ENCODE measurements around the gene PIK3R4.

The PIK3R4 gene

GRCh38 chr3:130787422-130788068 lies 40.9 kb upstream of the PIK3R4 start:
- no peak overlapping the region for H3K9ac ChIP-seq (ENCODE audit: low read length)
- no peak overlapping the region for H4K12ac ChIP-seq (ENCODE audit: low read depth, low read length)
- H4K8ac ChIP-seq (ENCODE audit: low read depth, low read length), result no peak overlapping the region

GRCh38 chr3:130786306-130786705 lies 39.7 kb upstream of the PIK3R4 start:
- H4K8ac ChIP-seq (ENCODE audit: low read depth, low read length), result no peak overlapping the region
- H3K79me1 ChIP-seq (ENCODE audit: low read length), result no peaks in the 10 kb centered on the region
- no peak overlapping the region for H4K12ac ChIP-seq (ENCODE audit: low read depth, low read length)
- H3K27me3 ChIP-seq (ENCODE audit: insufficient read depth, low read length), result no peaks in the 10 kb centered on the region
- H3K4me1 ChIP-seq (ENCODE audit: control insufficient read depth in 1 of 2, insufficient read depth in 2 of 2, low read length in 2 of 2), result no peaks in the 10 kb centered on the region
- no peak overlapping the region for H3K18ac ChIP-seq (ENCODE audit: low read length)
- H3K9ac ChIP-seq (ENCODE audit: low read length), result no peak overlapping the region
- H3K4me2 ChIP-seq (ENCODE audit: low read length), result no peak overlapping the region
- H3K4me3 ChIP-seq (ENCODE audit: low read depth, low read length), result no peak overlapping the region
- H3K14ac ChIP-seq (ENCODE audit: low read length), result no peak overlapping the region
- H3K36me3 ChIP-seq (ENCODE audit: control insufficient read depth in 1 of 2, insufficient read depth in 2 of 2, low read length in 2 of 2), result no peaks in the 10 kb centered on the region
- no peak overlapping the region for H3K23ac ChIP-seq (ENCODE audit: low read length)
- H3K79me2 ChIP-seq (ENCODE audit: control insufficient read depth, insufficient read depth, low read length, poor library complexity), result no peaks in the 10 kb centered on the region
- DNase-seq, result no peak
- no peak overlapping the region for H2BK5ac ChIP-seq (ENCODE audit: low read depth, low read length, poor library complexity)
- H2BK12ac ChIP-seq (ENCODE audit: low read length), result no peak overlapping the region
- no peak overlapping the region for H2AK5ac ChIP-seq (ENCODE audit: low read length)
- H3K27ac ChIP-seq (ENCODE audit: low read depth, low read length), result no peak overlapping the region
- H2AFZ ChIP-seq (ENCODE audit: insufficient read depth, low read length, poor library complexity), result no peak overlapping the region
- H3K9me3 ChIP-seq (ENCODE audit: insufficient read depth, low read depth, low read length), result no peaks in the 10 kb centered on the region
- H4K91ac ChIP-seq (ENCODE audit: low read depth, low read length), result no peak overlapping the region
- no peak overlapping the region for H3K4ac ChIP-seq (ENCODE audit: low read depth, low read length)
- no peak overlapping the region for H2BK120ac ChIP-seq (ENCODE audit: insufficient read depth, low read length, poor library complexity)

More at GRCh38 chr3:130787422-130788068, 40.9 kb upstream of the PIK3R4 start:
- H3K79me2 ChIP-seq (ENCODE audit: control insufficient read depth, insufficient read depth, low read length, poor library complexity), result no peaks in the 10 kb centered on the region
- no peaks in the 10 kb centered on the region for H3K27me3 ChIP-seq (ENCODE audit: insufficient read depth, low read length)
- no peak overlapping the region for H3K14ac ChIP-seq (ENCODE audit: low read length)
- H3K4me3 ChIP-seq (ENCODE audit: low read depth, low read length), result no peak overlapping the region
- H3K18ac ChIP-seq (ENCODE audit: low read length), result no peak overlapping the region
- H2AK5ac ChIP-seq (ENCODE audit: low read length), result no peak overlapping the region
- no CpG with 5 or more reads among the region's 6 CpGs for WGBS (ENCODE audit: extremely low coverage, insufficient coverage, insufficient read length)
- no peak overlapping the region for H3K23ac ChIP-seq (ENCODE audit: low read length)
- H4K91ac ChIP-seq (ENCODE audit: low read depth, low read length), result no peak overlapping the region
- H3K79me1 ChIP-seq (ENCODE audit: low read length), result no peaks in the 10 kb centered on the region
- H3K4ac ChIP-seq (ENCODE audit: low read depth, low read length), result no peak overlapping the region
- H3K4me2 ChIP-seq (ENCODE audit: low read length), result no peak overlapping the region
- no peaks in the 10 kb centered on the region for H3K36me3 ChIP-seq (ENCODE audit: control insufficient read depth in 1 of 2, insufficient read depth in 2 of 2, low read length in 2 of 2)
- H2AFZ ChIP-seq (ENCODE audit: insufficient read depth, low read length, poor library complexity), result no peak overlapping the region
- no peak overlapping the region for H2BK120ac ChIP-seq (ENCODE audit: insufficient read depth, low read length, poor library complexity)
- no peaks in the 10 kb centered on the region for H3K4me1 ChIP-seq (ENCODE audit: control insufficient read depth in 1 of 2, insufficient read depth in 2 of 2, low read length in 2 of 2)
- DNase-seq, result no peak
- no peak overlapping the region for H3K27ac ChIP-seq (ENCODE audit: low read depth, low read length)
- H2BK12ac ChIP-seq (ENCODE audit: low read length), result no peak overlapping the region
- H3K9me3 ChIP-seq (ENCODE audit: insufficient read depth, low read depth, low read length), result no peaks in the 10 kb centered on the region
- H2BK5ac ChIP-seq (ENCODE audit: low read depth, low read length, poor library complexity), result no peak overlapping the region

DNA sequence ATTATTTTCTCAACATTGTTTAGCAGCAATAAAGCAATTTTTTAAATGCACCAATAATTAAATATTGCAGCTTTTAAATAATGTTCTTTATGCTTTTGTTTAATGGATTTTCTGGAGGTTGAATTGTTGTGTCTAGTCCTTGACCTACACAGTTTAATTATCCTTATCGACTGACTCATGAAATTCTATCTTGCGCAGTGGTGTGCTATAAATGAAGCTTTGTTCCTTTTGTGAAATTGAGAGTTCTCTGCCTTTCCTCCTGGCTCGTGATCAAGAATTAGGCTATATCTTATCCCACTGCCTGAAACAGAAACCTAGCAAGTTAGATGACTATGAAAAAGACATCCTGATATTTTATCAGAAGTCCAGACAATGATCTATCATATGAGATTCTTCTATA lies 37.0 kb upstream of the PIK3R4 start:
- H2BK120ac ChIP-seq (ENCODE audit: insufficient read depth, low read length, poor library complexity), result no peak overlapping the region
- H3K27ac ChIP-seq (ENCODE audit: low read depth, low read length), result no peak overlapping the region
- no peak overlapping the region for H3K4me2 ChIP-seq (ENCODE audit: low read length)
- H3K36me3 ChIP-seq (ENCODE audit: control insufficient read depth in 1 of 2, insufficient read depth in 2 of 2, low read length in 2 of 2), result no peaks in the 10 kb centered on the region
- H3K4ac ChIP-seq (ENCODE audit: low read depth, low read length), result no peak overlapping the region
- DNase-seq, result no peak
- H2AK5ac ChIP-seq (ENCODE audit: low read length), result no peak overlapping the region
- no peaks in the 10 kb centered on the region for H3K27me3 ChIP-seq (ENCODE audit: insufficient read depth, low read length)
- H3K9ac ChIP-seq (ENCODE audit: low read length), result no peak overlapping the region
- H4K91ac ChIP-seq (ENCODE audit: low read depth, low read length), result no peak overlapping the region
- no peak overlapping the region for H3K18ac ChIP-seq (ENCODE audit: low read length)
- no peak overlapping the region for H2AFZ ChIP-seq (ENCODE audit: insufficient read depth, low read length, poor library complexity)
- no peaks in the 10 kb centered on the region for H3K79me2 ChIP-seq (ENCODE audit: control insufficient read depth, insufficient read depth, low read length, poor library complexity)
- H4K12ac ChIP-seq (ENCODE audit: low read depth, low read length), result no peak overlapping the region
- no peak overlapping the region for H3K23ac ChIP-seq (ENCODE audit: low read length)
- no peak overlapping the region for H2BK12ac ChIP-seq (ENCODE audit: low read length)
- no peaks in the 10 kb centered on the region for H3K9me3 ChIP-seq (ENCODE audit: insufficient read depth, low read depth, low read length)
- H3K4me1 ChIP-seq (ENCODE audit: control insufficient read depth in 1 of 2, insufficient read depth in 2 of 2, low read length in 2 of 2), result no peaks in the 10 kb centered on the region
- no peak overlapping the region for H3K14ac ChIP-seq (ENCODE audit: low read length)
- H3K4me3 ChIP-seq (ENCODE audit: low read depth, low read length), result no peak overlapping the region
- H4K8ac ChIP-seq (ENCODE audit: low read depth, low read length), result no peak overlapping the region
- H3K79me1 ChIP-seq (ENCODE audit: low read length), result no peaks in the 10 kb centered on the region
- WGBS (ENCODE audit: extremely low coverage, insufficient coverage, insufficient read length), result no CpG with 5 or more reads among the region's 3 CpGs
- H2BK5ac ChIP-seq (ENCODE audit: low read depth, low read length, poor library complexity), result no peak overlapping the region

- H3K14ac ChIP-seq (ENCODE audit: low read length), result no peak overlapping the region
- no peak overlapping the region for H2AK5ac ChIP-seq (ENCODE audit: low read length)
- H3K36me3 ChIP-seq (ENCODE audit: control insufficient read depth in 1 of 2, insufficient read depth in 2 of 2, low read length in 2 of 2), result no peaks in the 10 kb centered on the region
- H3K4me1 ChIP-seq (ENCODE audit: control insufficient read depth in 1 of 2, insufficient read depth in 2 of 2, low read length in 2 of 2), result no peaks in the 10 kb centered on the region
- no peak overlapping the region for H4K91ac ChIP-seq (ENCODE audit: low read depth, low read length)
- H3K79me1 ChIP-seq (ENCODE audit: low read length), result no peaks in the 10 kb centered on the region
- no peak for DNase-seq
- H4K12ac ChIP-seq (ENCODE audit: low read depth, low read length), result no peak overlapping the region
- H2BK120ac ChIP-seq (ENCODE audit: insufficient read depth, low read length, poor library complexity), result no peak overlapping the region
- H3K23ac ChIP-seq (ENCODE audit: low read length), result no peak overlapping the region
- H3K4me3 ChIP-seq (ENCODE audit: low read depth, low read length), result no peak overlapping the region
- H3K27ac ChIP-seq (ENCODE audit: low read depth, low read length), result no peak overlapping the region
- H4K8ac ChIP-seq (ENCODE audit: low read depth, low read length), result no peak overlapping the region
- no peaks in the 10 kb centered on the region for H3K9me3 ChIP-seq (ENCODE audit: insufficient read depth, low read depth, low read length)
- no peaks in the 10 kb centered on the region for H3K79me2 ChIP-seq (ENCODE audit: control insufficient read depth, insufficient read depth, low read length, poor library complexity)
- no CpG with 5 or more reads among the region's 5 CpGs for WGBS (ENCODE audit: extremely low coverage, insufficient coverage, insufficient read length)
- no peak overlapping the region for H2AFZ ChIP-seq (ENCODE audit: insufficient read depth, low read length, poor library complexity)
- no peak overlapping the region for H3K18ac ChIP-seq (ENCODE audit: low read length)
- no peak overlapping the region for H3K4me2 ChIP-seq (ENCODE audit: low read length)
- no peak overlapping the region for H3K9ac ChIP-seq (ENCODE audit: low read length)
- no peaks in the 10 kb centered on the region for H3K27me3 ChIP-seq (ENCODE audit: insufficient read depth, low read length)
- H2BK12ac ChIP-seq (ENCODE audit: low read length), result no peak overlapping the region
- no peak overlapping the region for H3K4ac ChIP-seq (ENCODE audit: low read depth, low read length)
- no peak overlapping the region for H2BK5ac ChIP-seq (ENCODE audit: low read depth, low read length, poor library complexity)
Observed at GRCh38 chr3:130779486-130779885, 32.9 kb upstream of the PIK3R4 start.
